ENCODE measurements around the gene HHLA2.

The HHLA2 gene

GRCh38 chr3:108403198-108403597, 106.8 kb downstream of the HHLA2 start:
- TF ChIP-seq CTCF (IDR thresholded peaks at IDR 0.05; ENCODE audit: borderline replicate concordance, insufficient read depth, low read depth, low read length) = no peak
- no peak overlapping the region for H3K4me3 ChIP-seq (ENCODE audit: low read depth, low read length)

- H3K4me3 ChIP-seq (ENCODE audit: low read depth, low read length) = no peak overlapping the region
- no peak for TF ChIP-seq CTCF (IDR thresholded peaks at IDR 0.05; ENCODE audit: borderline replicate concordance, insufficient read depth, low read depth, low read length)
Observed at GRCh38 chr3:108403686-108404345, 107.5 kb downstream of the HHLA2 start.

GRCh38 chr3:108404368-108404767, 108.0 kb downstream of the HHLA2 start:
- H3K4me3 ChIP-seq (ENCODE audit: low read depth, low read length) = no peak overlapping the region
- no peak for TF ChIP-seq CTCF (IDR thresholded peaks at IDR 0.05; ENCODE audit: borderline replicate concordance, insufficient read depth, low read depth, low read length)

GRCh38 chr3:108406063-108406660, 109.8 kb downstream of the HHLA2 start:
- no peak for TF ChIP-seq CTCF (IDR thresholded peaks at IDR 0.05; ENCODE audit: borderline replicate concordance, insufficient read depth, low read depth, low read length)
- no peak overlapping the region for H3K4me3 ChIP-seq (ENCODE audit: low read depth, low read length)

GRCh38 chr3:108406661-108407206, 110.4 kb downstream of the HHLA2 start:
- peak; percentile 72 for TF ChIP-seq CTCF (IDR thresholded peaks at IDR 0.05; ENCODE audit: borderline replicate concordance, insufficient read depth, low read depth, low read length)
- no peak overlapping the region for H3K4me3 ChIP-seq (ENCODE audit: low read depth, low read length)

- TF ChIP-seq CTCF (IDR thresholded peaks at IDR 0.05; ENCODE audit: borderline replicate concordance, insufficient read depth, low read depth, low read length) = no peak
- H3K4me3 ChIP-seq (ENCODE audit: low read depth, low read length) = no peak overlapping the region
Observed at GRCh38 chr3:108407886-108408285, 111.5 kb downstream of the HHLA2 start.

Data from GM12875 (cell line).